HL-60 (cell line): ENCODE results near the gene ATE1.

Source experiments
- POLR2AphosphoS5 ChIP-seq: IDR thresholded peaks from 2 replicates; pipeline ENCODE4 v1.6.1; 2012; ENCODE audit warnings: low read depth
- REST ChIP-seq: IDR thresholded peaks from 2 replicates; pipeline ENCODE4 v1.6.1; 2012; ENCODE audit warnings: low read depth; ENCODE audit not compliant: insufficient replicate concordance
- SPI1 ChIP-seq: IDR thresholded peaks from 2 replicates; pipeline ENCODE4 v1.6.1; 2012; ENCODE audit warnings: low read depth, mild to moderate bottlenecking, borderline replicate concordance
- TF ChIP-seq, protein P1 (sequence below): IDR thresholded peaks from one replicate; pipeline ENCODE4 v1.5.1; 2011; ENCODE audit warnings: low read length, control low read depth, inconsistent platforms; ENCODE audit not compliant: insufficient read depth

DNA sequence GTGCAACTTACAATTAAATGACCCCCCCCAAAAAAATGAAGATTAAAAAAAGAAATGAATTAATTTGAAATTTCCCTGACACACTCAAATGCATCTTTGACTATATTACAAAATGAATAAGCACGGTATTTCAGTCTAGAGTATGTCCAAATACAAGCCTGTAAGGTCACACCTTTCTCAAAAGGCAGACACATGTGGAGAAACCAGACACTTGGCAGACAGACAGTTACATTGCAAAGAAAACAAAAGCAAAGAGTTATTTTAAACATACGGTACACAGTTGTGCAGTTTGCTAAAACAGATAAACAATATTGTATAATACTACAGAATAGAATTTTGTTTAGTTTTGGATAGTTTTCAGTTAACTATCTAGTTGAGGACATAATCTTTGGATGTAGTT, 153.0 kb downstream of the ATE1 start:
- TF ChIP-seq, protein P1, sequence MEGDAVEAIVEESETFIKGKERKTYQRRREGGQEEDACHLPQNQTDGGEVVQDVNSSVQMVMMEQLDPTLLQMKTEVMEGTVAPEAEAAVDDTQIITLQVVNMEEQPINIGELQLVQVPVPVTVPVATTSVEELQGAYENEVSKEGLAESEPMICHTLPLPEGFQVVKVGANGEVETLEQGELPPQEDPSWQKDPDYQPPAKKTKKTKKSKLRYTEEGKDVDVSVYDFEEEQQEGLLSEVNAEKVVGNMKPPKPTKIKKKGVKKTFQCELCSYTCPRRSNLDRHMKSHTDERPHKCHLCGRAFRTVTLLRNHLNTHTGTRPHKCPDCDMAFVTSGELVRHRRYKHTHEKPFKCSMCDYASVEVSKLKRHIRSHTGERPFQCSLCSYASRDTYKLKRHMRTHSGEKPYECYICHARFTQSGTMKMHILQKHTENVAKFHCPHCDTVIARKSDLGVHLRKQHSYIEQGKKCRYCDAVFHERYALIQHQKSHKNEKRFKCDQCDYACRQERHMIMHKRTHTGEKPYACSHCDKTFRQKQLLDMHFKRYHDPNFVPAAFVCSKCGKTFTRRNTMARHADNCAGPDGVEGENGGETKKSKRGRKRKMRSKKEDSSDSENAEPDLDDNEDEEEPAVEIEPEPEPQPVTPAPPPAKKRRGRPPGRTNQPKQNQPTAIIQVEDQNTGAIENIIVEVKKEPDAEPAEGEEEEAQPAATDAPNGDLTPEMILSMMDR, result no peak
- TF ChIP-seq POLR2AphosphoS5 (no peak), REST (no peak), SPI1 (no peak)
